Left lung (tissue), 10 donors: ENCODE results near the gene STK33. TPM values are rescaled to one million over a fixed set of nuclear protein-coding genes. Genes with fewer than 3 reads are reported as not detected.
A peak's percentile ranks its signal among the peaks of the same experiment; 100 is the strongest.

ENCODE experiments used
- ATAC-seq: fragments of 200-7000 bp; cut with Tn5 transposase; one replicate; pipeline ENCODE4 v1.9.1; 2020; ENCODE audit warnings: moderate library complexity
- DNase-seq, 4 donors: peaks; one replicate each; pipeline ENCODE4 v3.0.0-alpha.2; 2013 to 2020
- H3K27ac ChIP-seq, 2 donors: fragments of 200-600 bp; sonication (generic) in 1 of 2; one replicate each; pipeline versions ENCODE4 v1.5.0 to v1.8.0; 2020 to 2021
- H3K27me3 ChIP-seq, 2 donors: fragments of 200-600 bp; sonication (generic) in 1 of 2; one replicate each; pipeline versions ENCODE4 v1.5.0 to v1.8.0; 2020 to 2021
- H3K36me3 ChIP-seq, 2 donors: fragments of 200-600 bp; sonication (generic) in 1 of 2; one replicate each; pipeline versions ENCODE4 v1.5.0 to v1.8.0; 2020 to 2021
- H3K4me1 ChIP-seq, 2 donors: fragments of 200-600 bp; one replicate each; pipeline ENCODE4 v1.8.0; 2021
- H3K4me3 ChIP-seq, 2 donors: fragments of 200-600 bp; sonication (generic) in 1 of 2; one replicate each; pipeline versions ENCODE4 v1.5.0 to v1.8.0; 2020 to 2021; ENCODE audit warnings: mild to moderate bottlenecking in 1 of 2
- H3K9me3 ChIP-seq, 2 donors: fragments of 200-600 bp; sonication (generic) in 1 of 2; one replicate each; pipeline versions ENCODE4 v1.5.0 to v1.8.0; 2020 to 2021
- CTCF ChIP-seq, 2 donors: fragments of 200-600 bp; sonication (generic) in 1 of 2; IDR thresholded peaks; one replicate each; pipeline versions ENCODE4 v1.5.0 to v1.8.0; 2021; ENCODE audit warnings: antibody characterized with exemption in 2 of 2
- intact Hi-C, 2 donors: fragments of 100-400 bp; cut with DNase I; formaldehyde crosslinking; loops; one replicate each; pipeline versions ENCODE4 v1.11.2 to v1.14.2; 2022
- polyA plus RNA-seq, 6 donors: library from polyadenylated mRNA; unstranded; fragments of 120-200 nt; gene quantifications; one replicate each; pipeline ENCODE4 v1.2.1, GENCODE V29; 2013; ENCODE audit not compliant: insufficient read length in 6 of 6
- total RNA-seq, 2 donors: library from RNA; stranded (reverse); fragmentation: NEBNext Ultra II Directional; extraction: Animal tissue kit (Norgen Biotek cat#: 25700); gene quantifications; one replicate each; pipeline ENCODE4 v1.2.1, GENCODE V29; 2021
- donor health status: DM: no; HTN: yes; CAD: no.
- donor health status: DM: no; HTN: no; CAD: no.

STK33 gene
- total and polyA plus RNA-seq, 8 donors = 16.6 to 31.0 (median 24.0) TPM

GRCh38 chr11:8596504-8597046, 2.5 kb upstream of the STK33 start:
- intact Hi-C loops = no loop called here

GRCh38 chr11:8593455-8593854, 573 bp downstream of the STK33 start:
- Histone ChIP-seq H3K36me3 (no peaks in the 10 kb centered on the region), H3K9me3 (no peaks in the 10 kb centered on the region), H3K27ac (peak overlapping the region in 1 of 2 donors; percentile 24), H3K27me3 (peaks cover 0 to 29% of the 10 kb centered on the region in 2 donors), H3K4me3 (peak overlapping the region; percentile 50 to 52), H3K4me1 (peaks cover 3 to 16% of the 10 kb centered on the region in 2 donors)
- no peak for TF ChIP-seq CTCF (IDR thresholded peaks at IDR 0.05)
- intact Hi-C loops = no loop called here
- peak; percentile 17 for ATAC-seq
- no peak for DNase-seq

More at GRCh38 chr11:8596504-8597046, 2.5 kb upstream of the STK33 start:
- TF ChIP-seq CTCF (IDR thresholded peaks at IDR 0.05) = no peak
- no peaks in the 10 kb centered on the region for H3K36me3 ChIP-seq
- no peak overlapping the region for H3K4me3 ChIP-seq
- peaks cover 3 to 16% of the 10 kb centered on the region in 2 donors for H3K4me1 ChIP-seq
- no peak overlapping the region for H3K27ac ChIP-seq
- no peaks in the 10 kb centered on the region for H3K9me3 ChIP-seq
- peaks cover 0 to 29% of the 10 kb centered on the region in 2 donors for H3K27me3 ChIP-seq
- ATAC-seq (no peak), DNase-seq (no peak)

DNA sequence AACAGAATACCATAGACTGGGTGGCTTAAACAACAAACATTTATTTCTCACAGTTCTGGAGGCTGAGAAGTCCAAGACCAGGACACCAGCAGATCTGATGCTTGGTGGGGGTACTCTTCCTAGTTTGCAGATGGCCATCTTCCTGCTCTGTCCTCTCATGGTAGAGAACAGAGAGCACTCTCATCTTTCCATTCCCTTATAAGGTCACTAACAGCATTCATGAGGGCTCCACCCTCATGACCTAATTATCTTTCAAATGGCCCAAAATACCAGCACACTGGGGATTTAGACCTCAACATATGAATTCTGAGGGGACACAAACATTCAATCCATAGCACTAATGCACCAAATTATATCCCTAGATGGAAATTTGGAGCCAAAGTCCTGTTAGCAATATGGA, 6.1 kb downstream of the STK33 start:
- Histone ChIP-seq H3K36me3 (no peaks in the 10 kb centered on the region), H3K4me1 (no peaks in the 10 kb centered on the region), H3K9me3 (no peaks in the 10 kb centered on the region), H3K4me3 (no peak overlapping the region), H3K27me3 (peaks cover 0 to 5% of the 10 kb centered on the region in 2 donors), H3K27ac (no peak overlapping the region)
- no peak for TF ChIP-seq CTCF (IDR thresholded peaks at IDR 0.05)
- intact Hi-C loops = no loop called here
- no peak for DNase-seq
- no peak for ATAC-seq

- Histone ChIP-seq H3K27ac (no peak overlapping the region), H3K27me3 (no peaks in the 10 kb centered on the region), H3K36me3 (no peaks in the 10 kb centered on the region), H3K4me1 (no peaks in the 10 kb centered on the region), H3K9me3 (no peaks in the 10 kb centered on the region), H3K4me3 (no peak overlapping the region)
- TF ChIP-seq CTCF (IDR thresholded peaks at IDR 0.05) = no peak
- DNase-seq = no peak
- intact Hi-C loops = no loop called here
- ATAC-seq = no peak
Measured at GRCh38 chr11:8586805-8587204, 7.2 kb downstream of the STK33 start.

GRCh38 chr11:8586184-8586583, 7.8 kb downstream of the STK33 start:
- intact Hi-C loops = no loop called here
- TF ChIP-seq CTCF (IDR thresholded peaks at IDR 0.05) = no peak
- ATAC-seq (no peak), DNase-seq (no peak)
- no peaks in the 10 kb centered on the region for H3K36me3 ChIP-seq
- H3K27me3 ChIP-seq = no peaks in the 10 kb centered on the region
- no peak overlapping the region for H3K4me3 ChIP-seq
- H3K4me1 ChIP-seq = no peaks in the 10 kb centered on the region
- no peak overlapping the region for H3K27ac ChIP-seq
- H3K9me3 ChIP-seq = no peaks in the 10 kb centered on the region
